RWPE2 (cell line): ENCODE measurements around the gene ATP8B3.

Experiments
- ATAC-seq: fragments of 200-7000 bp; cut with Tn5 transposase; 3 replicates; pipeline ENCODE4 v1.9.1; 2021; ENCODE audit warnings: low read depth
- DNase-seq: peaks from one replicate; pipeline ENCODE4 v3.0.0-alpha.2; 2020; ENCODE audit warnings: low spot score
- H3K27ac ChIP-seq: fragments of 450-650 bp; 2 replicates; pipeline ENCODE4 v1.5.1; 2017; ENCODE audit warnings: mild to moderate bottlenecking; ENCODE audit not compliant: poor library complexity, severe bottlenecking
- H3K27me3 ChIP-seq: fragments of 250-450 bp; sonication (Bioruptor Pico); 2 replicates; pipeline ENCODE4 v1.5.1; 2021; ENCODE audit warnings: mild to moderate bottlenecking, moderate library complexity; ENCODE audit not compliant: insufficient read depth, poor library complexity, severe bottlenecking
- H3K36me3 ChIP-seq: fragments of 250-450 bp; sonication (Bioruptor Pico); 2 replicates; pipeline ENCODE4 v1.5.1; 2020; ENCODE audit warnings: low read depth, mild to moderate bottlenecking, moderate library complexity
- H3K4me1 ChIP-seq: fragments of 250-450 bp; sonication (Bioruptor Pico); 2 replicates; pipeline ENCODE4 v1.5.1; 2021; ENCODE audit warnings: mild to moderate bottlenecking, moderate library complexity; ENCODE audit not compliant: insufficient read depth, poor library complexity, severe bottlenecking
- H3K4me3 ChIP-seq: fragments of 250-450 bp; sonication (Bioruptor Pico); 2 replicates; pipeline ENCODE4 v1.5.1; 2021; ENCODE audit warnings: mild to moderate bottlenecking, moderate library complexity; ENCODE audit not compliant: severe bottlenecking
- H3K9me3 ChIP-seq: fragments of 250-450 bp; sonication (Bioruptor Pico); 2 replicates; pipeline ENCODE4 v1.5.1; 2021; ENCODE audit warnings: mild to moderate bottlenecking, moderate library complexity; ENCODE audit not compliant: severe bottlenecking
- CTCF ChIP-seq: fragments of 450-650 bp; IDR thresholded peaks from one replicate; pipeline ENCODE4 v1.5.1; 2017; ENCODE audit warnings: mild to moderate bottlenecking, moderate library complexity; ENCODE audit not compliant: poor library complexity, severe bottlenecking

Gene ATP8B3

GRCh38 chr19:1742989-1743696 is 68.9 kb downstream of the ATP8B3 start:
- H3K27me3 ChIP-seq: peaks cover 6% of the 10 kb centered on the region
- no peak overlapping the region for H3K4me3 ChIP-seq
- no peaks in the 10 kb centered on the region for H3K9me3 ChIP-seq
- DNase-seq (no peak), ATAC-seq (no peak)
- TF ChIP-seq CTCF: no peak
- H3K36me3 ChIP-seq: no peaks in the 10 kb centered on the region
- no peak overlapping the region for H3K27ac ChIP-seq
- peaks cover 14% of the 10 kb centered on the region for H3K4me1 ChIP-seq

GRCh38 chr19:1739960-1740629 is 72.0 kb downstream of the ATP8B3 start:
- no peak for TF ChIP-seq CTCF
- H3K27me3 ChIP-seq: peaks cover 10% of the 10 kb centered on the region
- ATAC-seq (no peak), DNase-seq (no peak)
- H3K4me1 ChIP-seq: no peaks in the 10 kb centered on the region
- no peak overlapping the region for H3K27ac ChIP-seq
- no peak overlapping the region for H3K4me3 ChIP-seq
- no peaks in the 10 kb centered on the region for H3K9me3 ChIP-seq
- H3K36me3 ChIP-seq: no peaks in the 10 kb centered on the region

GRCh38 chr19:1736927-1737326 is 75.1 kb downstream of the ATP8B3 start:
- Histone ChIP-seq H3K4me1 (no peaks in the 10 kb centered on the region), H3K27me3 (peaks cover 29% of the 10 kb centered on the region), H3K27ac (no peak overlapping the region), H3K36me3 (no peaks in the 10 kb centered on the region), H3K4me3 (no peak overlapping the region), H3K9me3 (no peaks in the 10 kb centered on the region)
- ATAC-seq (no peak), DNase-seq (no peak)
- TF ChIP-seq CTCF: no peak

- no peak for ATAC-seq
- Histone ChIP-seq H3K4me1 (no peaks in the 10 kb centered on the region), H3K36me3 (no peaks in the 10 kb centered on the region), H3K27me3 (peaks cover 29% of the 10 kb centered on the region), H3K27ac (no peak overlapping the region), H3K4me3 (no peak overlapping the region), H3K9me3 (no peaks in the 10 kb centered on the region)
- no peak for TF ChIP-seq CTCF
- no peak for DNase-seq
Observed at GRCh38 chr19:1736280-1736679, 75.8 kb downstream of the ATP8B3 start.
